Endothelial cell of umbilical vein (primary cell): ENCODE measurements around the gene RNF148. TPM values are rescaled to one million over a fixed set of nuclear protein-coding genes. Genes with fewer than 3 reads are reported as not detected.

Source experiments
- BruUV-seq: library from RNA; stranded (reverse); fragments of 400-500 nt; replicated peaks from 2 replicates; lab custom pipeline; 2021; lab: Mats Ljungman, UMichigan
- CTCF ChIA-PET: fragments of 300-600, 350-600 bp; sonication (Branson Sonifier 250); formaldehyde crosslinking; loops from one replicate; lab custom pipeline; 2021; ENCODE audit warnings: antibody characterized with exemption, inconsistent platforms; lab: Charles Lee
- POLR2A ChIA-PET: fragments of 300-600, 350-600 bp; sonication (Branson Sonifier 250); formaldehyde crosslinking; loops from one replicate; lab custom pipeline; 2021; ENCODE audit warnings: antibody characterized with exemption, inconsistent platforms; lab: Charles Lee
- DNase-seq: peaks from one replicate; pipeline ENCODE4 v3.0.0-alpha.2; 2011; ENCODE audit warnings: low read depth, low spot score
- FAIRE-seq: peaks from 2 replicates; lab custom pipeline; 2011; peaks lifted over from hg19 to GRCh38; lab: Jason Lieb, UNC
- H2AFZ ChIP-seq: 2 replicates; pipeline ENCODE4 v1.6.0; 2012; ENCODE audit warnings: low read depth, low read length, control low read depth, inconsistent platforms
- H3K27ac ChIP-seq: 2 replicates; pipeline ENCODE4 v1.5.1; 2011; ENCODE audit warnings: low read depth, mild to moderate bottlenecking, control low read depth, low read length, moderate library complexity; ENCODE audit not compliant: insufficient read depth
- H3K27me3 ChIP-seq, 2 experiments: 2 replicates each; pipeline versions ENCODE4 v1.6.0 to v1.6.1; 2011; ENCODE audit warnings: low read length in 2 of 2, mixed read lengths in 1 of 2; ENCODE audit not compliant: control insufficient read depth in 2 of 2, insufficient read depth in 2 of 2
- H3K36me3 ChIP-seq, 2 experiments: 2 replicates in 1 of 2; 3 replicates in 1 of 2; pipeline ENCODE4 v1.5.1; 2011; ENCODE audit warnings: low read length in 2 of 2, mild to moderate bottlenecking in 1 of 2, moderate library complexity in 1 of 2; ENCODE audit not compliant: control insufficient read depth in 2 of 2, insufficient read depth in 2 of 2; ENCODE audit errors: extremely low read depth in 1 of 2
- H3K4me1 ChIP-seq: 3 replicates; pipeline ENCODE4 v1.5.1; 2011; ENCODE audit warnings: mild to moderate bottlenecking, low read length; ENCODE audit not compliant: control insufficient read depth, insufficient read depth; ENCODE audit errors: extremely low read depth
- H3K4me2 ChIP-seq: 2 replicates; pipeline ENCODE4 v1.6.1; 2011; ENCODE audit warnings: low read length, control low read depth, mixed read lengths; ENCODE audit not compliant: insufficient read depth
- H3K4me3 ChIP-seq, 3 experiments: fragments of 200-600 bp in 1 of 3; sonication (generic), shearing (Covaris generic) in 1 of 3; replicated peaks in 1 of 3; 2 replicates each; pipeline ENCODE4 v1.5.1; 2011 to 2016; ENCODE audit warnings: control low read depth in 3 of 3, low read length in 3 of 3, mild to moderate bottlenecking in 2 of 3, inconsistent platforms in 1 of 3, low read depth in 1 of 3, moderate library complexity in 1 of 3; ENCODE audit not compliant: insufficient read depth in 1 of 3
- H3K79me2 ChIP-seq: 2 replicates; pipeline ENCODE4 v1.6.0; 2012; ENCODE audit warnings: low read length, inconsistent platforms; ENCODE audit not compliant: control insufficient read depth, insufficient read depth
- H3K9ac ChIP-seq: replicated peaks from 2 replicates; pipeline ENCODE3; 2011; ENCODE audit warnings: low read length, control low read depth; ENCODE audit not compliant: insufficient read depth; ENCODE audit errors: extremely low read depth
- H3K9me1 ChIP-seq: replicated peaks from 3 replicates; pipeline ENCODE4 v1.6.0; 2011; ENCODE audit warnings: mild to moderate bottlenecking, low read length; ENCODE audit not compliant: control insufficient read depth, insufficient read depth; ENCODE audit errors: extremely low read depth
- H3K9me3 ChIP-seq: replicated peaks from 2 replicates; pipeline ENCODE4 v1.5.1; 2012; ENCODE audit warnings: low read length, inconsistent platforms; ENCODE audit not compliant: control insufficient read depth, insufficient read depth
- H4K20me1 ChIP-seq: replicated peaks from 2 replicates; pipeline ENCODE3; 2011; ENCODE audit warnings: mild to moderate bottlenecking, low read length; ENCODE audit not compliant: control insufficient read depth, insufficient read depth; ENCODE audit errors: extremely low read depth
- CTCF ChIP-seq, 2 donors: IDR thresholded peaks; 1 replicate in 1 of 2; 2 replicates in 1 of 2; pipeline ENCODE4 v1.5.1; 2011; ENCODE audit warnings: low read length in 2 of 2, mild to moderate bottlenecking in 2 of 2, moderate library complexity in 2 of 2, control low read depth in 1 of 2, inconsistent platforms in 1 of 2, low read depth in 1 of 2; ENCODE audit not compliant: insufficient read depth in 1 of 2; ENCODE audit errors: extremely low read depth in 1 of 2
- EZH2 ChIP-seq: IDR thresholded peaks from 2 replicates; pipeline ENCODE4 v1.6.1; 2012; ENCODE audit warnings: borderline replicate concordance, low read depth, mild to moderate bottlenecking, moderate library complexity, low read length, inconsistent platforms; ENCODE audit not compliant: severe bottlenecking
- FOS ChIP-seq: IDR thresholded peaks from 2 replicates; pipeline ENCODE4 v1.6.1; 2011; ENCODE audit warnings: mild to moderate bottlenecking, low read length, moderate library complexity, borderline replicate concordance; ENCODE audit not compliant: insufficient read depth
- GATA2 ChIP-seq: IDR thresholded peaks from 2 replicates; pipeline ENCODE4 v1.7.0; 2011; ENCODE audit warnings: low read depth, mild to moderate bottlenecking, moderate library complexity, mixed read lengths, low read length; ENCODE audit not compliant: insufficient read length, insufficient read depth
- JUN ChIP-seq: IDR thresholded peaks from 2 replicates; pipeline ENCODE4 v1.6.1; 2011; ENCODE audit warnings: borderline replicate concordance, low read depth; ENCODE audit not compliant: insufficient read length, insufficient read depth
- MAX ChIP-seq: IDR thresholded peaks from 2 replicates; pipeline ENCODE4 v1.6.1; 2011; ENCODE audit not compliant: insufficient read depth, insufficient read length
- MYC ChIP-seq: IDR thresholded peaks from one replicate; pipeline ENCODE4 v1.6.1; 2011; ENCODE audit warnings: mild to moderate bottlenecking, low read depth, low read length
- POLR2A ChIP-seq: IDR thresholded peaks from 2 replicates; pipeline ENCODE4 v1.6.1; 2012; ENCODE audit warnings: low read depth, mild to moderate bottlenecking, control low read depth, low read length
- POLR2AphosphoS5 ChIP-seq: IDR thresholded peaks from 2 replicates; pipeline ENCODE4 v1.6.1; 2012; ENCODE audit warnings: low read depth, mild to moderate bottlenecking, control low read depth, low read length, moderate library complexity; ENCODE audit not compliant: insufficient read depth
- dilution Hi-C: fragments of 300-500 bp; cut with MboI; formaldehyde crosslinking; loops from one replicate; pipeline ENCODE4 v1.15.0; 2019; ENCODE audit warnings: low sequenced_read_pairs; ENCODE audit not compliant: extremely low pct_ligation_motif_present
- intact Hi-C: fragments of 100-400 bp; cut with micrococcal nuclease; formaldehyde crosslinking; loops from one replicate; pipeline ENCODE4 v1.10.0; 2022
- polyA plus RNA-seq, 4 experiments: library from polyadenylated mRNA; depleted of rRNA in 3 of 4; stranded (reverse) in 3 of 4; unstranded in 1 of 4; fragments of >200 nt; gene quantifications; 2 replicates each; pipeline versions ENCODE4 v1.2.1 to v1.2.3, GENCODE V29; 2011 to 2012; ENCODE audit warnings: missing spikeins in 1 of 4
- total RNA-seq: library from RNA; stranded (reverse); gene quantifications from 2 replicates; pipeline ENCODE4 v1.2.3, GENCODE V29; 2021

RNF148 gene
- total and polyA plus RNA-seq, 2 donors (not counting 3 experiments of a cell fraction or from before 2014, with no cell fraction given): 0.12 to 0.95 TPM

GRCh38 chr7:122653685-122654084 is 49.0 kb downstream of the RNF148 start:
- no peak overlapping the region for H3K27ac ChIP-seq
- H3K4me2 ChIP-seq: no peak overlapping the region
- DNase-seq: no peak
- ChIA-PET CTCF (interaction anchor here (0.6 to 1.5 kb wide), 4 partner anchors 10 to 232 kb away, joined by 3 to 4 read pairs (median 3); partner anchors contain the start of gene CADPS2), POLR2A (no interaction called here)
- peaks cover 13% of the 10 kb centered on the region for H3K4me1 ChIP-seq
- H3K4me3 ChIP-seq: no peak overlapping the region
- TF ChIP-seq POLR2A (no peak), POLR2AphosphoS5 (no peak), EZH2 (no peak), GATA2 (no peak), MYC (no peak), CTCF (IDR thresholded peaks at IDR 0.05; ENCODE audit: extremely low read depth in 1 of 2, insufficient read depth in 1 of 2, low read depth in 1 of 2, low read length in 2 of 2) (no peak), FOS (no peak), JUN (no peak), MAX (no peak)
- no peaks in the 10 kb centered on the region for H3K9me1 ChIP-seq
- H4K20me1 ChIP-seq: no peaks in the 10 kb centered on the region
- no TSS peak for BruUV-seq
- FAIRE-seq: no peak
- no peaks in the 10 kb centered on the region for H3K27me3 ChIP-seq
- dilution Hi-C loops: no loop called here
- no peak overlapping the region for H3K9ac ChIP-seq
- intact Hi-C loops: loop anchor here (10.0 kb wide), 1 partner anchor 231 kb away; the partner anchor contains the start of gene CADPS2
- H2AFZ ChIP-seq: no peak overlapping the region
- no peaks in the 10 kb centered on the region for H3K9me3 ChIP-seq
- H3K36me3 ChIP-seq: no peaks in the 10 kb centered on the region
- H3K79me2 ChIP-seq: no peaks in the 10 kb centered on the region
